Kidney glomerular epithelial cell (primary cell): ENCODE data around the gene RAP1GDS1.
"Not testable (repeated sequence)": the region's sequence is repeated elsewhere in the genome, so short reads cannot be mapped to it uniquely, and the experiment has no call there.

Experiments
- DNase-seq: peaks from one replicate; lab custom pipeline; 2025; lab: John Stamatoyannopoulos, UW

Gene RAP1GDS1

DNA sequence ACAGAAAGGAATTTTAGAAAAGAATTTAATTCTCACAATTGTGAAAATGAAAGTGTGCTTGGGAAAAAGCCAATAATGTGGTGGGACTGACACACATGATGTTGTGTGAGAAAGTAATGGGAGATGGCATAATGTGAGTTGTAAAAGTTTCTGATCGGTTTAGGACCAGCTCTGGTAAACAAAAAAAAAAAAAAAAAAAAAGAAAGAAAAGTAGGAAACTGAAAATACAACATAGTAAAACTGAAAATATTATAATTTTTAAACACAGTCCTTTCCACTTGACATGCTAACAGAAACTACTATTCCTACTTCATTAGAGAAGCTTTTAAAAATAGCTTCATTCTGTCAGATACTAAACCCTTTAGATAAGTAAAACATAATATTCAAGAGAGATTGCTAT is 28.2 kb downstream of the RAP1GDS1 start:
- no peak for DNase-seq

DNA sequence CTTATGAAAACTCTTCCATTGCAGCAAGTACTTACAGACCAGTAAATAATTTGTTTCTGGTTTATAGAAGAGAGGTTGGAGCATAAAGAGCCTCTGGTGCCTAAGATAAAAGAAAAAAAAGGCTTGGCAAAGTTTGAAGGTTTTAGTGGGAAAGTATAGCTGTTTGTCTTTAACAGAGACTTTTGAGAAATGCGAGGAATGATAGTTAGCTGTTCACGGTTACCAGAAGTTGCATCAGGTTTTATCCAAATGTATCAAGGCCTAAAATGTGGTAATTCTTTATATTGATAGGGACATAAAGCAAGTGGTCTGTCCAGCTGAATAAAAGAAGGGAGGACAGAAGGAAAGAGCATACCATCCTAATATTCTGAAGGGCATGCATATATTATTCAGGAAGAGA is 29.3 kb downstream of the RAP1GDS1 start:
- DNase-seq, result no peak

DNA sequence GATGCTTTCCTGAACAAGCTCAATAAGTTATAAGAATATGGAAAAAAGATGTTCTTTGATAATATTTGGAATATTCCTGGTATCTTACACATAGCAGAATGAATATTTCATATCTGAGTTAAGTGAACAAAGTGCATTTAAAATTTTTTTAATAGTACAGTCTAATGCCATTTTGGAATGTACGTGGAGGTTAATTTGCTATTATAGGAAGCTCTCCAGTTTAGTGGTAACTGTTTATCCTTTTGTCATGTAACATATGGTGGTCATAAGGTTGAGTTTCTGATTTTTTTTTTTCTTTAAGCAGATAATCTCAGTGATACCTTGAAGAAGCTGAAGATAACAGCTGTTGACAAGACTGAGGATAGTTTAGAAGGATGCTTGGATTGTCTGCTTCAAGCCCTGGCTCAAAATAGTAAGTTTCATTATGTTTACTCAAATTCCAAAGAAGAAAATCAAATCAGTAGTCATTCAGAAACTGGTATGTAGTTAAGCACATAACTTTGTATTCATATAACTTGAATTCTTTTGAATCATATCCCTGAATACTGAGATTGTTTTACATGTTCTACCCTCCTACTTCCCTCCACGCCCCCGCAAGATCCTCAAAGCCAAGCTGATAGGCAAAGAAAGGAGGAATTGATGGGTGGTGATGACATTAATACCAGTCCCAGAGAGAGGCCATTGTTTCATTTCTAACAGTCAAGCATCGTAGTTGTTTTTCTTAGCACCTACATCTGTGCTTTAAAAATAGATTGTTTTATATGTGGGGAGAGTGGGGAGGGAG is 32.1 kb downstream of the RAP1GDS1 start:
- no peak for DNase-seq

DNA sequence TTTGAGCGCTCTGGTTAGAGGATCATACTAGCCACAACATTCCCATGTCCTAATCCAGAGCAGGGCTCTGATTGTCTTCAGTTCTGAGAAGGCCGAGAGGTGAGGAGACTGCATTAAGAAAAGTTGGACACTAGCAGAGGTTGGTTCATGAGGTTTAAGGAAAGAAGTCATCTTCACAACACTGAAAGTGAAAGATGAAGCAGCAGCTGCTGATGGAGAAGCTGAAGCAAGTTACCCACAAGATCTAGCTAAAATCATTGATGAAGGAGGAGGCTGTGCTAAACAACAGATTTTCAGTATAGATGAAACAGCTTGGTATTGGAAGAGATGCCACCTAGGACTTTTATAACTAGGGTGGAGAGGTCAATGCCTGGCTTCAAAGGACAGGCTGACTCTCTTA is 36.8 kb downstream of the RAP1GDS1 start:
- DNase-seq, result no peak

DNA sequence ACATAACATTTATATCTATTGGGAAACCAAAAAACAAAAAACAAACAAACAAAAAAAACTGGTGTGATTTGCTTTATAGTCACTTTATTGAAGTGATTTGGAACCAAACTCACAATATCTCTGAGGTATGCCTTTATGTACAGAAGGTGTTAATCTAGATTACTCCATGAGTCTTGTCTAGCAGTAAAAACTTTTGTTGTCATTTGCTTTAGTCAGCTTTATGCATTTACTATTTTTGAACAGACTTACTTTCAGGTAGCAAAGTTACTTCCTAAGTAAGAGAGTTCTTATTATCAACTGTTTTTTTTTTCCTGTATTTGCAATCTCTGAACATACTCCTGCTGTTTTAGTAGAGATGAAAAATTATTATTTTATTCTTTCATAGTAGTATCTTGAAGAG is 39.5 kb downstream of the RAP1GDS1 start:
- DNase-seq, result no peak

DNA sequence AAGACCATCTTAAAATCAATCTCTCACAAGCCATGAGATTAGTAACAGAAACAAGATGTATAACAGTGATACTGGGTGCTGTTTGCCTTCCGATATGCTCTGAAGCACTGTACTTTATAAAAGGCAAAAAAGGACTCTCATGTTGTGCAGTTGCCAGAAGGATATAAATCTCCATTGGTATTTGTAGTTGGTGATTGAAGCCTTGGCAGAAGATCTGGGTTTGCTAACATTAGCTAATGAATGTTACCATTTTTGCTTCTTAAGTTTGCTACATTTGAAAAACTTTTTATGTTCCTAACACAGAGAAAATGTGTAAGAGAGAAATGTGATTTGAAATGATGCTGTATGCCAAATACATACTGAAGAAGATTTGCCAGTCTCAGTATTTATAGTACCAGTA is 44.4 kb downstream of the RAP1GDS1 start:
- no peak for DNase-seq

DNA sequence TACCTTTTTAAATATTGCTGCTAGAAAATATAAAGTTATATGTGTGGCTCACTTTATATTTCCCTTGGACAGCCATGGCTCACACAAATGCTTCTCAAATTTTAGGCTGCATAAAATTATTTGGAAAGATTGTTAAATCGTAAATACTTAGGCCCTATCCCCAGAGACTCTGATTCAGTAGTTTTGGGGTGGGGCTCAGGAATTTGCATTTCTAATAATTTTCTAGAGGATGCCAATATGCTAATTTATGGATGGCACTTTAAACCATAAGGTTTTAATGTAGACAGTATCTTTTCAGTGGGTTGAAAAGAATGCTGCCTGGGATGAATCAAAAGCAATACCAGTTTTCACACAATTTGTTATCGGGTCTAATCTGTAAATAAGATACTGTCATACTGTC is 49.7 kb downstream of the RAP1GDS1 start:
- DNase-seq, result no peak

DNA sequence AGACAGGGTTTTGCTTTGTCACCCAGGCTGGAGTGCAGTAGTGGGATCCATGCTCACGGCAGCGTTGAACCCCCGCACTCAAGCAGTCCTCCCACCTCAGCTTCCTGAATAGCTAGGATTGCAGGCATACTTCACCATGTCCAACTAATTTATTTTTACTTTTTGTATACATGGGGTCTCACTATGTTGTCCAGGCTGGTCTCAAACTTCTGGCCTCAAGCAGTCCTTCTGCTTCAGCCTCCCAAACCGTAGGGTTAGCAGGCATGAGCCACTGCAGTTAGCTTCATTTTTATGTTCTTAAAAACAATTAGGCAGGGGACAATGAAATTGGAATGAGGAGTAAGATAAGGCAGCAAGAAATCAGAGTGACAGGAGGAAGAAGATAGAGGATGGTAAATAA is 50.5 kb downstream of the RAP1GDS1 start:
- DNase-seq, result no peak

DNA sequence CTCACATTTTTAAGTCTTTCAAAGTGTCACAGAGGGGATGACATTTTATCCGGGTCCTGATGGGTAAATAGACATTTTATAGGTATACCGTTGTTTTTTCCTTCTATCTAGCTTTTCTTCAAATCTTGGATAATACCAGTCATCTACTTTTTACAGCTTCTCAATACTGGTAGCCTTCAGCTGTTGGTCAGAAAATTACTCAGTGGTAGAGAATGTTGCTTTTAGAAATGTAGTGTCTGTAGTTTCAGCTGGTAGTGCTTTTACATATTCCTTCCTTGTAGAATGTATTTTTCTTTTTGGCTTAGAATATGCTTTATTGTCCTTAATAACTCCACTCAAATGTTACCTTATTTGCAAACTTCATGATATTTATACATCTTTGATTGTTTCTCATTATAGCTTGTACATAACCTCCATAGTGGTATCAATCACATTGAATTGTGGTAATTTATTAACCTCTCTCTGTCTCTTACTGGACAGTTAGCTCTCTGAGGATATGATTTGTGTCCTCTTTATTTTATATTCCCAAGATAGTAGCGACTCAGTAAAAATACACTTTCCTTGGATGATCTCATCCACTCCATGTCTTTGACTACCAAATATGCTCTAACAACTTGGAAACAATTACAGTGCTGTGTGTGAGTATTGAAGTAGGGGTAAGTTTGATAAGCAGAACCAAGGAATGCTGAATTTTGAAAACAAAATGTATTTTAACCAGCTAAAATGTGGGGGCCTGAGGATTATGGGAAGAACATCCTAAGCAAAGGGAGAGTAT is 53.8 kb downstream of the RAP1GDS1 start:
- peak; percentile 35 for DNase-seq

DNA sequence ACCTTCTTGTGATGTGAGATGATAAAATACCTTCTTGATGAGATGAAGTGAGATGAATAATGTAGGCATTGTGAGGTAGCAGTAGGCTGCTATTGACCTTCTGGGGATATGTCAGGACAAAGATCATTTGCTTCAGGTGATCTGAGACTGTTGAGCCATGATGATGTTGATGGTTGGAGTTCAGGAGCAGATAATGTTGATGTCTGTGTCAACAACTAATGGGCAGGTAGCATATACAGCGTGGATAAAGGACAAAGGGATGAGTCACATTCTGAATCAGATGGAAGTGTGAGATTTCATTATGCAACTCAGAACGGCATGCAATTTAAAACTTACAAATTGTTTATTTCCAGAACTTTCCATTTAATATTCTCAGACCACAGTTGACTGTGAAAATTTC is 57.3 kb downstream of the RAP1GDS1 start:
- DNase-seq, result no peak

DNA sequence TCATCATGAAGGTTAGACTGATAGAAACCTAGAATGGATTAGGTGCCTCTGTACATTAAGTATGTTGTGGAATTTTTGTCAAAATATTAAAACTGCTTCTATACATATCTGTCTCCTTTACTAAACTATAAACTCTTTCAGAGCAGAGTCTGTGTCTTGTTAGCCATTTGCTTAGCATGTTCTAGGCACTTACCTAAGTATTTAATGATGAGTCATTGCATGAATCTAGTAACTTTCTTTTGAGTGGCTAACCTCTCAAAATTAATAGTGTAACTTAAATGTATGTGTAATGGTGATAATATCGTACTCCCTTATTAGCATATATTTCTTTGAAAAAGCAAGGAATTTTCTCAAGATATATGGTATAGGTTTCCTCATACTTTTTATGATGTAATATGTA is 57.8 kb downstream of the RAP1GDS1 start:
- DNase-seq, result no peak

DNA sequence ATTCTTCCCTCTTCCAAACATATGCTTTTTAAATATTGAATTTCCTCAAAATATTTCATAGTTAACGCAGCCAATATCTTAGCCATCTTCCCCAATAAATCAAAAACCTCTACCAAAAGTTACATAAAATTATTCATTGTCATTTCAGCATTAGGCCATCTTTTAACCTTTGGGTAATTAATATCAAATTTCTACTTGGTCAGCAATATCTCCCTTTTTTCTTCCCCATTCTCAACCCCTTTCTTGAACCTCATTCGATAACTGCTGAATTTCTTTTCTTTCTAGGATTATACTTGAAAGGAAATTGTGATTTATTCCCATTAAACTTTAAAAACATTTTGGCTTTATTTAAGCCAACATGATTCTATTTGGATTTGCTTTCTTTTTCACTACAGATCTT is 65.0 kb downstream of the RAP1GDS1 start:
- no peak for DNase-seq

DNA sequence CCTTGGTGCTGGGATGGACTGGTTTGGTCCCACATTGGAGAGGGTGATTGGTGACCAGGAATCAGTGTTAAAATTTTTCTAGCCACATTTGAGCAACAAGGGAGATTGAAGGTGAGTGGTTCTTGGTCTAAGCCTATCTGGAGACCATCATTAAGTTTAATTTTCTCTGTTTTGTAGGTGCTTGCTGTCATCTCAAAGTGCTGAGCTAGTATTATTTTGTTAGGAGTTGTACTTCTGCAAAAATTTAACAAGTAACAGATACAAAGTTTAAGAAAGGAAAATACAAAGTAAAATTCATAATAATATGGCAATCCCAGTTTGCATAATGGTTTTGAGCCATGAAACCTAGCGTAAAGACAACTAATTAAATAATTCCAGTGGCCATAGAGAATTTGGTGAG is 66.5 kb downstream of the RAP1GDS1 start:
- no peak for DNase-seq

DNA sequence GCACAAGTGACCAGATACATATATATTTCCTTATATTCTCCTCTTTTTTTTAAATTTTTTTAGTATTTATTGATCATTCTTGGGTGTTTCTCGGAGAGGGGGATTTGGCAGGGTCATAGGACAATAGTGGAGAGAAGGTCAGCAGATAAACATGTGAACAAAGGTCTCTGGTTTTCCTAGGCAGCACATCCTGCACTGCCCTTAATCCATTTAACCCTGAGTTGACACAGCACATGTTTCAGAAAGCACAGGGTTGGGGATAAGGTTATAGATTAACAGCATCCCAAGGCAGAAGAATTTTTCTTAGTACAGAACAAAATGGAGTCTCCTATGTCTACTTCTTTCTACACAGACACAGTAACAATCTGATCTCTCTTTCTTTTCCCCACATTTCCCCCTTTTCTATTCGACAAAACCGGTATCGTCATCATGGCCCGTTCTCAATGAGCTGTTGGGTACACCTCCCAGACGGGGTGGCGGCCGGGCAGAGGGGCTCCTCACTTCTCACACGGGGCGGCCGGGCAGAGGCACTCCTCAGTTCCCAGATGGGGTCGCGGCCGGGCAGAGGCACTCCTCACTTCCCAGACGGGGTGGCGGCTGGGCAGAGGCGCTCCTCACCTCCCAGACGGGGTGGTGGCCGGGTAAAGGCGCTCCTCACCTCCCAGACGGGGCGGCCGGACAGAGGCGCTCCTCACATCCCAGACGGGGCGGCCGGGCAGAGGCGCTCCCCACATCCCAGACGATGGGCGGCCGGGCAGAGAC is 68.9 kb downstream of the RAP1GDS1 start:
- not testable (repeated sequence) for DNase-seq

DNA sequence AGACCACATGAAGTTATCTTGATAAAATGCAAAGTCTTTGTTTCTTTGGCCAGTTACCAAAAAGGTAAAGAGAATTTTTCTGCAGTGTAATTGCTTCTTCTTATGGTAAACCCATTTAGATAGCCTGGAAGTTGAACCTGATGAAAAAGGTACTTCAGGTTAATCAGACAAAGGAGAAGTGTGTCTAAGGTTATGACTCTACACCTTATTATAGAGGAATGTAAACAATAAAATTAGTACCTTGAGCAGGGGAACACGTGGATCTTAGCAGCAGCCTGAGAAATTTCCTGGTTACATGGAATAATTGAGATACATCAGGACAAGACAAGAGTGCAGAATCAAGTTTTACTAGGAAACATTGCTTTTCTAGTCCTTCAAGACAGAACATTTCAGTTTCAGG is 70.8 kb downstream of the RAP1GDS1 start:
- no peak for DNase-seq

DNA sequence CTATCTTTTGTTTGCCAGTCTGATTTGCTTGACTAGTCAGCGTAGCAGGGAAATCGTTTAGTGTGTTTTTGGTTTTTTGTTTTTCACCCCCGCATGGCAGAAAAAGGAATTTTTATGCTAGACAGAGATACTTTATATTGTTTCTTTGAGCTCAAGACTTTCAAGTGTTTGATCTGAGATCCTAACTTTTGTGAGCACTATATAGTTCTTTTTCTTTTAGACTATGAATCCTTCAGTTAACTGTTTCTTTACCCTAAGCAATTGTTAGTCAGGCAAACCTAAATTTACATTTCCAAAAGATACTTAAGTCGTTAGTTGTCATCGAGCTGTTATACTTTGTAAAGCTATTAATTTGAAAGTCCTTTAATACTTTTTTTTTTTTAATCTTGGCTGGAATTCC is 73.3 kb downstream of the RAP1GDS1 start:
- no peak for DNase-seq

DNA sequence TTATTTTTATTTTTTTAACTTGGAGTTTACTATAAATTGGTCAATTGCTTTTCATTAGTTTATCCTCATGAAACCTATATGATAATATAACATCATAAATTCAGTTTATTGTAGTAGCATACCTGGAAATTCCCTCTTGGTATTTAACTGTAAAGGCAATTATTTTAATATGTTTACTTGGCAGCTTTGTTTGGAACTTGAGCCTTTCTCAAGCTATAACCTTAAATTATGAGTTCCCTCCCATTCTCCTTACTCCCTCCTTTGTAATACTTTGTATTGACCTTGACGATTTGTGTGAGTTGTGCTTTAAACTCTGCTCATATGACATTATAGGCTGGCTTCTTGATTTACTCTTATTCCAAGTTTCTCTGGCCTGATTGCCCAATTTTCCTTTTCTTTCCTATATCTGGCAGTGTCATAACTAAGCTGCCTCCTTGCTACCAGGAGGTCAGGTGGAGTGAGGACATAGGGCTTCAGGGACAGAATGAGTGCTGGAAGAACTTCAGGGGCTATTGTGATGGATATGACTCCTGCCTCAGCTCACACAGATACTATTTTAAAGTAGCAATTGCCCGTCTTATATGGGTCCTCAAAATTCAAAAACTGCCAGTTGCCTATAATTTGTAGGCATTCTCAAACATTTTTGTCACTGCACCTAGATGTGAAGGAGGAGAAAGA is 77.7 kb downstream of the RAP1GDS1 start:
- DNase-seq, result no peak

DNA sequence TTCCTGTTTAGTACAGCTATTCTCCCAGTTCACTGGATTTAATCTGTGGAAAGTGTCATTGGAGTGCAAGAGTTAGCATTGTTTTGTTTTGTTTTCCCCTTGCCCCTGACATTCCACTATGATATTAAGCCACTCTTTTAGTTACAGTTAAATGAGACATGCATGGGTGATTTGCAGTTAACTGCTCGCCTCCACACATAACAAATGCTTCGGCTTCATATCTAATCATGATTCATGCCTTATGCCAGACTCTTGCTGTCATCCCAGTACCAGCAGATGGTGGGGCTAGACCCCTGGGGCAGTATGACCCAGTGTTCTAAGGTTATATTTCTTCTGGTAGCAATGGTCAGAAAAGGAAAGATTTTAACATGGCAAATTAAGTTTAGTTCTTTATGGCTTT is 80.1 kb downstream of the RAP1GDS1 start:
- peak; percentile 85 for DNase-seq

DNA sequence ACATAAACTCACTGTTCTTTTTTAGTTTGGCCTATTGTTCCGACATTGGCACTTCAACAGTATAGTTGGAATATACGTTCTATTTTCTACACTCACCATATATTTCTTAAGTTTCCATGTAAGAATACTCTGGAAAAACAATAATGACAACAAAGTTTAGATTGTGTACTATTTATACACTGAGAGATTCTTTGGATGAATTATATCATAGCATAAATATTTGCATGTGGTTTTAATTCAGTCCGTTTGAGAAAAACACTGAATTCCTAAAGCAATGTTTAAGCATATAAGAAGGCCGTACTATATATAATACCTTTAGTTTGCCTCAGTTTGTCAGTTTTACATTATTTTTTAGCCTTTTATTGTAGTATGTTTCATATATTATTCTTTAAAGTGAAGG is 82.4 kb downstream of the RAP1GDS1 start:
- DNase-seq, result no peak

DNA sequence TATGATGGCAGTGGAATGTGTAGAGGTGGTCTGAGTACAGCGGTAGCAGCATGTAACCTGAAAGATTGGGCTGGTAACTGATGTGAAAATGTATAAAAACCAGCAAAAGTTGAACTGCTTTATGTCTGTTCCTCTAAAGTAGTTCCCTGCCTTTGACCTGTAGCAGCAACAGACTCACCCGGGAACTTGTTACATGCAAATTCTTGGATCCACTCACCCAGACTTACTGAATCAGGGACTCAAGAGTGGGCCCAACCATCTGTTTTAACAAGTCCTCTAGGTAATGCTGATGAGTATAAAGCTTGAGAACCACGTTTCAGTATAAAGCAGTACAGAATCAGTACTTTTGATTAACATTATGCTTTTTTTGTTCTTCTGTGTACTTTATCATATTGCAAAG is 84.7 kb downstream of the RAP1GDS1 start:
- no peak for DNase-seq

DNA sequence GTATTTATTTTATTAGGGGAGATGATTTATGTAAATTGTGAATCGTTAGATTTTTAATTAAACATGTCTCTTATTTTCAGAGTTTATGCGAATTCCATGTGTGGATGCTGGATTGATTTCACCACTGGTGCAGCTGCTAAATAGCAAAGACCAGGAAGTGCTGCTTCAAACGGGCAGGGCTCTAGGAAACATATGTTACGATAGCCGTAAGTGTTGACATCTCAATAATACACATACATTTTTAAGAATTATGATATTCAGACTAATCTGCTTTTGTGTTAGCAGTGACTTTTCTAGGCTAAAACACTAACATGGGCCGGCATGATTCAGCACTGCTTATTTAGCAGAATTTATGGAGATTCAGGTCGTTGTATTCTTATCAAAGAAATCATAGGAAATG is 91.2 kb downstream of the RAP1GDS1 start:
- DNase-seq, result no peak

DNA sequence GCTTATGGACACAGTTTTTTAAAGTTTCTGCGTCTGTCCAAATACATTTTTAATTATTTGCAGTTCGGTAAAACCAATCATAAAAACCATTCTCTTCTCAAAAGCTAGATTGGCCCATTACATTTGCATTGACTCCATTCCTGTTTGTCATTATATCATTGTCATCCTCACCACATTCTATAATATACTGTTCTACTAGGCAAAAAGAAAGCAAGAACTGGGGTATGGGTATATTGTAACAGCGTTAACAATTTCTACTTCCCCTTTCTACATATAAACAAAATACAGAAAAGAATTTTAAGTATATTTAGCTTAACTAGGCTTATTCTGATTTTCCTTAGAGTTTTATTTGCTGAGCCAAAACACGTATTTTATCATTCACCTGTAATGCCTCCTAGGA is 91.8 kb downstream of the RAP1GDS1 start:
- no peak for DNase-seq
